Tibial nerve (tissue), 4 donors: ENCODE data around the gene REEP5.

Experiments used
- CTCF ChIP-seq, 5 experiments: fragments of 200-600 bp in 3 of 5; fragments of 450-650 bp in 2 of 5; sonication (generic) in 3 of 5; IDR thresholded peaks; one replicate each; pipeline ENCODE4 v1.5.1; 2016 to 2019; ENCODE audit warnings: antibody characterized with exemption in 5 of 5, mild to moderate bottlenecking in 3 of 5, moderate library complexity in 2 of 5
- EP300 ChIP-seq, 2 donors: sonication (generic); formaldehyde crosslinking; IDR thresholded peaks; one replicate each; pipeline ENCODE4 v1.6.1; 2017; ENCODE audit warnings: antibody characterized with exemption in 2 of 2, mild to moderate bottlenecking in 1 of 2
- POLR2A ChIP-seq, 2 donors: fragments of 450-650 bp; IDR thresholded peaks; one replicate each; pipeline ENCODE4 v1.6.1; 2017; ENCODE audit warnings: antibody characterized with exemption in 2 of 2, mild to moderate bottlenecking in 2 of 2, moderate library complexity in 2 of 2

- TF ChIP-seq POLR2A (IDR thresholded peaks at IDR 0.05) = no peak
- TF ChIP-seq CTCF (IDR thresholded peaks at IDR 0.05) = no peak
- TF ChIP-seq EP300 (IDR thresholded peaks at IDR 0.05) = no peak
Observed at GRCh38 chr5:112957036-112957808, 35.2 kb upstream of the REEP5 start.
